GM19324 (cell line): ENCODE data around the gene KIAA1614.

Experiments used
- ATAC-seq: cut with Tn5 transposase; IDR thresholded peaks from one replicate; pipeline ENCODE4 v1.9.1; 2021; ENCODE audit warnings: mild to moderate bottlenecking, moderate library complexity; ENCODE audit not compliant: unreplicated experiment, low FRiP score

KIAA1614 gene

GRCh38 chr1:180923021-180923841 lies 10.5 kb downstream of the KIAA1614 start:
- ATAC-seq: no peak

- no peak for ATAC-seq
Observed at GRCh38 chr1:180923887-180924286, 11.2 kb downstream of the KIAA1614 start.

GRCh38 chr1:180924939-180925338 lies 12.2 kb downstream of the KIAA1614 start:
- ATAC-seq: no peak

- ATAC-seq: no peak
Observed at GRCh38 chr1:180925471-180926051, 12.9 kb downstream of the KIAA1614 start.

GRCh38 chr1:180926164-180926981 lies 13.7 kb downstream of the KIAA1614 start:
- ATAC-seq: no peak

- ATAC-seq: no peak
Observed at GRCh38 chr1:180927348-180927747, 14.7 kb downstream of the KIAA1614 start.

GRCh38 chr1:180927841-180928240 lies 15.1 kb downstream of the KIAA1614 start:
- no peak for ATAC-seq

- no peak for ATAC-seq
Observed at GRCh38 chr1:180928331-180929230, 15.9 kb downstream of the KIAA1614 start.

- ATAC-seq: no peak
Observed at GRCh38 chr1:180929389-180929788, 16.7 kb downstream of the KIAA1614 start.

- no peak for ATAC-seq
Observed at GRCh38 chr1:180930687-180931086, 18.0 kb downstream of the KIAA1614 start.

GRCh38 chr1:180931529-180931928 lies 18.8 kb downstream of the KIAA1614 start:
- ATAC-seq: no peak

GRCh38 chr1:180932378-180932777 lies 19.7 kb downstream of the KIAA1614 start:
- ATAC-seq: no peak

GRCh38 chr1:180933141-180933540 lies 20.4 kb downstream of the KIAA1614 start:
- no peak for ATAC-seq

GRCh38 chr1:180934563-180934962 lies 21.9 kb downstream of the KIAA1614 start:
- ATAC-seq: no peak

- ATAC-seq: no peak
Observed at GRCh38 chr1:180935326-180936109, 22.8 kb downstream of the KIAA1614 start.

- ATAC-seq: no peak
Observed at GRCh38 chr1:180936110-180937011, 23.7 kb downstream of the KIAA1614 start.

- no peak for ATAC-seq
Observed at GRCh38 chr1:180937012-180937372, 24.3 kb downstream of the KIAA1614 start.

GRCh38 chr1:180937624-180938225 lies 25.0 kb downstream of the KIAA1614 start:
- ATAC-seq: no peak
